HG03103 (cell line): ENCODE data around the gene MYO10.
A peak's percentile ranks its signal among the peaks of the same experiment; 100 is the strongest.

Experiments
- ATAC-seq: cut with Tn5 transposase; IDR thresholded peaks from one replicate; pipeline ENCODE4 v1.9.1; 2021; ENCODE audit warnings: low read depth; ENCODE audit not compliant: unreplicated experiment

The MYO10 gene

DNA sequence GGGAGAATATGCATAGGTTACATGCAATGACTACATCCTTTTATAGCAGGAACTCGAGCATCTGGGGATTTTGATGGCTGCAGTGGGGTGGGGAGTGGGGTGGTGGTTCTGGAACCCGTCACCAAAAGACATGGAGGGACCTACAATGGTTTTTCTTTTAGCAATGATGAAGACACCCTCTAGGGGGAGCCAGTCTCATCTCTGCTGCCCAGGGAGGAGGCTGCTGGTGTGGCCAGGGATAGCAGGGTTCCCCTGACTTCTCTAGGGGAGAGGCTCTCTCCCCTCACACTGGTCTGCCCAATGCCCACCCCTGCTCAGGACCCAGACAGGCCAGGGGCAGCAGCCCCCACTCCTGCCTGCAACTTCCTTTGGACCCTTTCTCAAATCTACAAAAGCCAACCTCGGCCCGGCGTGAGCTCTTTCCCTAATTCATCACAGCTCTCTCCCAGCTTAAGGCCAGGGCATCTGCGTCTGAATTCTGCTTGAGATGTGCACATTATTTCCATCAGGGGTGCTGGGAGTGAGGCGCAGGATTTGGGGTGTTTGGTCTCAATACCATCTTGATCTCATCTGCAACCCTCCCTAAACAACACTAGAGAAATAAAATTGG, 245.7 kb downstream of the MYO10 start:
- ATAC-seq: peak; percentile 83

DNA sequence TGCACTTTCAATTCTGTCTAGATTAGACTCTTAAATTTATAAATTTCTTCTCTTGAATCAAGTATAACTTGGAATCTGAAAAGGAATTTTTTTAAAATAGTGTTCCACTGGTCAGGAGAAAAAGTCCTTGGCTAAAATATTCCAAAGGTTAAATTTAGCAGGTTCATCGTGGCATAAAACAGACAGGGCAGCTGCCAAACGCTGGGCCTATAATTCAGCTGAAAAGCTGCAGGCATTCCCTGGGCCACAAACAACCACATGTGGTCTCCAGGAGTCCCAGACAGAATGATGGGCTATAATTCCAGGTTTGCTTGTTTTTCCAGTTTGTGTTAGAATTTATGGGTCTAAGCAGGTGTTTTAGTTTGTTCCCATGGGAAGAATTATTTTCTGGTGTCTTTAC, 248.2 kb downstream of the MYO10 start:
- no peak for ATAC-seq

DNA sequence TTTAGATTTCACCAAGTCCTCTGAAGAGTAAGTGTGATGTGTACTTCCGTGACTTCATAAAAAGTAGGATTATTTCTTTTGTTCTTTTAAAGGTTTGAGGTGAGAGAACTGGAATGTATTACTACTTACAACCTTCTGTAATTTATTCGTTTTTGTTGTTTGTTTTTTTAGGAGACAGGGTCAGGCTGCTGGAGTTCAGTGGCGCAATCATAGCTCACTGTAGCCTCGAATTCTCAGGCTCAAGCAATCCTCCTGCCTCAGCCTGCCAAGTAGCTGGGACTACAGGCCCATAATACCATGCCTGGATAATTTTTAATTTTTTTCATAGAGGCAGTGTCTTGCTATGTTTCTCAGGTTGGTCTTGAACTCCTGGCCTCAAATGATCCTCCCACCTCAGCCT, 251.0 kb downstream of the MYO10 start:
- no peak for ATAC-seq

DNA sequence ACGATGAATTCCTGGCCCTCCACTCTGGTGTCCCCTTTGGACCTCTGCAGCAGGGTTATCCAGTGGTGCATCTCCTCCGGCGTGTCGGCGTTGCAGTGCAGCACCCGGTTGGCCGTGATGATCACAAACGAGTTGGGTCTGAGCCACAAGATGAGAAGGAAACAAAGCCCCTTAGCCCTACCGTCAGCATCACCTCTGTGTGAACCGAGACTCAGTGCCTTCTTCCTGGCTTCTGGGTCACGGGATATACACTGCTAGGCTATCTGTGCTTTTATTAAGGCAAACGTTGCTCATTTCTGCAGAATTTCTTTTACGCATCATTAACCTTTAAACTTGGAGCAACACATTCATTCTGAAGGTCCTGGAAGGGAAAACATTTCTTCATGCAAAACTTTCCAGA, 254.2 kb downstream of the MYO10 start:
- no peak for ATAC-seq

DNA sequence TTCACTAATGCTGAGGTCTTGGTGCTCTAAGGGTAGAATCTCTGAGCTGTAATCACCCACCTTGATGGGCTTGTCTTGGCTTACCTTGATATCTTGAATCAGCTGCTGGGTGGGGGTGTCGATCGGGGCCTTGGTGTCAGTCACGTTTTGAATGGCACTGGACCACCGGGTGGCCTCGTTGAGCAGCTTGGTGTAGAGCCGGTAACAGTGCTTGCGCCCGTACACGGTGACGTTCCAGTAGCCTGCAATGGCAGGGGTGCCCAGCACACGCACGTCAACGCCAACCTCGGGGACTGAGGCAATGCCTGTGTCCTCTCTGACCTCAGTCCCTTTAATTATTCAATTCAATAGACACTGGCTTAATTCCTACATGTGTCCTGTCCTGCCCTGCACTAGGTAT, 256.2 kb downstream of the MYO10 start:
- no peak for ATAC-seq

DNA sequence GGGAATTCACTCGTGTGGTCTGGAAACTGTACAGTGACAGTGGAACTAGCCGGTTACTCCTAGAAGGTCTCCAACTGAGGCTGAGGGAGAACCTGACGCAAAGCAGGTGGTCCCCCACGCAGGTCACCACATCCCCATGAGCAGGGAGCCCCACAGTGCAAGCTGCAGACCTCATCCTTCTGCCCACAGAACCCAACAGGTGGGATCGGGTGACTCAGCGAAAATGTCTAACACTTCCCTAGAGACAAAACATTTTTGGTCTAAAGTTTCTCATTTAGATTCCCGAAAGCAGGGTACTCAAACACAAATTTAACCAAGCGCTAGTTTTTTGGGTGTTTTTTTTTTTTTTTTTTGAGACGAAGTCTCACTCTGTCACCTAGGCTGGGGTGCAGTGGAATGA, 256.9 kb downstream of the MYO10 start:
- ATAC-seq: no peak

DNA sequence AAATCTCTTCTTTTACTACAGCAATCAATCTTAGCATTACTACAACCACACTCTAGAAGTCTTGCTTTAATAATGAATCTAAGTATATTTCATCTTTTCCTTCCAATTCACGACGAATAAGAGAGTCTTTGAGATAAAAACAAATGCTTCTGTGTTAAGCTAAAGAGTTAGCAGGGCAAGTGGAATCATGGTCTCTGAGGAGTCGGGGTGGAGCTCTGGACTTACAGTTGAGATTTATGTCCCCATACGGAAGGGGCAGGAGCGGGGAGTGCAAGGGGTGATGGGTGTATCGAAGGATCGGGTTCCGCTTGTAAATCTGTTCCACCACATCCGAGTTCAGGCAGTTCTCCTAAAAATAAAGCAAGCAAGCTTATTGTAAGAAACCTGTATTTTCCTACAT, 260.3 kb downstream of the MYO10 start:
- no peak for ATAC-seq

DNA sequence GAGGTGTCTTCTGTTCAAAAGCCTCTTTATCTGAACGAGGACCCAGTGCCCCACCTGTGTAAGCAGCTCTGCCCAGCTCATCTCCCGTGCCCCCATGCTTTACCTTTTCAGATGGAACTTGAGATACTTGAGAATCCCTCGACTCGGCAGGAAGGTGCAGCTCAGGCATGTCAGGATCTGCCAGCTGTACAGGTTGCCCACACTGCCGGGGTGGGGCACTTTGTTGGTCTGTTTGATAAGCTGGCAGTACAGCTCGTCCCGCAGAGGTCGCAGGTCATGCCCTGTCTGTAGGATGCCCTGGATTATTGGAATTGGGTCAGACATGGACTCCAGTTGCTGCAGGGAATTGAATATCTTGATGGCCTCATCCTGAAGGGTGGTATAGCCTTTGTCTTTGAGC, 261.3 kb downstream of the MYO10 start:
- no peak for ATAC-seq

DNA sequence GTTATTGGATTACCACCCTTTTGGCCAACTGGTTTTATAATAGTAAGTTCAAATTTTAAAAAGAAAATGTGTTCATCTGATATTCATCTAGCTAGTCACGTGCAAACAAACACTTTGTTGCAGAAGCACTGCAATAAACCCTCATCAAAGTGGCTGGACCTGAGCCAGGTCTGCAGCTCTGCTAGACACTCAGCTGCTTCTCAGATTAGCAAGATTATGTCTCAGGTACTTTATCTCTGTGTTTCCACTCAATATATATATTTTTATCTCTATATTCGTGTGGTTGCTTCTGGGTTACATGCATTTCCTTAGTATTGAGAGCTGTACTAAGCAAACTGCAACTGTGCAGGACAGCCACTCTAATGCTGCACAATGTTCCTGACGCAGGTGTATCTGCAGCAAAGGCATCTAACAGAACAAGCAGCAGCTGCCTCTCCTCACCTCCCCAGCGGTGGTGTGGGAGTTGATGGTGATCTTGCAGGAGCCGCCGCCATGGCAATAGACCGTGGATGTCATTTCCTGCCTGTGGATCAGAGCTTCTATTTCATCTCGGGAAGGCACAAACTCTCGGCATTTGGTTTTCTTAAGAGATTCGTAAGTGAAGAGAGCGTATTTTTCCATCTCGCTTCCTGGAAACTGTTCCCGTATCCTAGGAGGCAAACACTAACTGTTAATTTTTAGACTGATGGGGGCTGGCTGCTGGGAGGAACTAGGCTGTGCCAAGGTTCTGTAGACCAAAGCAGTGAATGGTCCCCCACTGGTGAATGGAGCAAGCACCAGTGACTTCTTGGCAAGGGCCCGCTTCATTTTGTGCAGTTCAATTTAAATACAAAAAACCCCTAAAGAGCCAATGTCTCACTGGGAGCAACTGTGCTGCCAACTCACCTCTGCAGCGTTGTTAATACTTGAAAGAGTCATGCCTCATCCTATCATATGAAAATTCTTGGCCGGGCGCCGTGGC, 262.6 kb downstream of the MYO10 start:
- no peak for ATAC-seq

DNA sequence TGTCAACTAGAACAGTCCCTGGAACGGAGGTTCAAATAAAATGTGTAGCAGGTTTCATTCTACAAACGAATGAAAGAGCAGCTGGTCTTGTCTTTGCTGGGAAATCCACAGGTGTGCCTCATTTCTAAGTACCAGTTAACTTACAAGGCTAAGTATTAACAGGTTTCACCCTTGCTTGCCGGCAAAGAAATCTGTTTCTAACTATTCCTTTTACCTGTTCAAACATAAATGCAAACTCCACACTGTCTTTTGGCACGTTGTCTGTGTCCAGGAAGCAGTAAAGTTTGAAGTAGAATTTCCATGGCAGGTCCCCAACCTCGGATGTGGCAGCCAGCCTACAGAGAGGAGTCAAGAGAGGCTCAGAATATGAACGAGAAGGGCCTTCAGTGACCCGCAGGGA, 264.9 kb downstream of the MYO10 start:
- ATAC-seq: no peak

DNA sequence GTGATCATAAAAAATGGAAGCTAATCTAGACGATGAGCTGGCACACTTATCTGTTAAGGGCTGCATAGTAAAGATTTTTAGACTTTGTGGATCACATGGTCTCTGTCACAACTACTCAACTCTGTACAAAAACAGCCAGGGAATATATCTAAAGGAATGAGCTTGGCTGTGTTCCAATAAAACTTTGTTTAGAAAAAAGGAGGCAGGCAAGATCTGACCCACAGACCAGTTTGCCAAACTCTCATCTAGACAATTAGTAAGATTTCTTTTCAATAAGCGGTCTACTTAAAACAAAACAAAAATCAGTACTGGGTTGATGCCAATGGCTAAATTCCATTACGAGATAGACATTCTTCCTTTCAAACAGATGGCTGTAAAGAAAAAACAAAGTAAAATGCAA, 266.3 kb downstream of the MYO10 start:
- ATAC-seq: no peak

DNA sequence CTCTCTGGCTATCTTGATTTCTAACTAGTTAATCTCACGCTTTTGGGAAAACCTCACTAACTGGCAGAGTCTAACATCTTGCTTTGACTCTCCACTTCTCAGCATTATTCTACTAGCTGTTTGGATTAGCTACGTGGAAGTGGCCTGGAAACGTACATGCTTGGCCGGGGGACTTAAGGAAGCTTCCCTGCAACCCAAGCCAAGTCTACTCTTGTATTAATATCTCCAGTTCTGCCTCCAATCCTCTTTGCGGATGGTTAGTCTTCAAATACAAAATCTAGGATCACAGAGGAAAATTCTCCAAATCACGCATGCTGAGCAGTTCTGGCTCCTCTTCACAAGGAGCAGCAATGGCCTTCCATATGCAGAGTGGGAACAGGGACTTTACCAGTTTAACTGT, 267.5 kb downstream of the MYO10 start:
- ATAC-seq: no peak

DNA sequence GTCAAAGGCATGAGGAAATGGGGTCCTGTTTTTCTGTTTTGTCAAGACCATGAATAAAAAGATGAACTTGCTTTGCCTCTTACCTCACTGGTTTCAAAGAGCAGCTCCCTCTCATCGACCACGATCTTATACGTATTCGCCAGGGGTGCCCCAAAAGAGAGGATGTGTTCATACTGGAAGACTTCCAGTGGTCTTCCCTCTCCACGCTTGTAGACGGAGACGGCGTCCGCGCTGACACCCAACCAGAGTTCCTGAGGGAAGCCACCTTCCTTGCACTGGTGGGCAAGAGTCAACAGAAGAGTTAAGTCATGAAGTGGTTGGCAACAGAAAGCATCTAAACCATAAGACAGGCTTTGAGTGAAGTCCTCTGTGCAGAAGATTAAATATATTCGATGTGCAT, 267.9 kb downstream of the MYO10 start:
- ATAC-seq: no peak

DNA sequence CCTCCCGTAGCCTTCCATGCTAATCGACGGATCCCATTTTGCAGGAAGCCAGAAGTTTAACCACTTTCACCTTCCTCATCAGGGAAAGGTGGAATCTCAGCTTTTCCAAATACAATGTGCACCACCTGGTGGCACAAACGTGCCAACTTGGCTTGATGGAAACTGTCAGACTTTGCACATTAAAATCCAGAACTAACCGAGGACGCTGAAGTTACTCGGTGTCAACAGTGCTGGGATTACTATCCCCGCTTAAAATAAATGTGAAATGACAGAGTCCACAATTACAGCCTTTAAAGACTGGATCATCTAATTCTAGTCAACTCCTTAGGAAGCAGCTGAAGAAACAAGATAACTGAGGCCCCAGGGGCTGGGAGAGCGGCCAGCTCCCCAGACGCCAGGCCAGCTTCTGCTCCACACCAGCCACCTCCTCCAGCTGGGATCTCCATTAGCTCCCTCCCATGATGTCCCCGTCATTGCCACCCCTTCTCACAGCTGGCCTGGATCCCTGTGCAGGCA, 269.1 kb downstream of the MYO10 start:
- no peak for ATAC-seq

DNA sequence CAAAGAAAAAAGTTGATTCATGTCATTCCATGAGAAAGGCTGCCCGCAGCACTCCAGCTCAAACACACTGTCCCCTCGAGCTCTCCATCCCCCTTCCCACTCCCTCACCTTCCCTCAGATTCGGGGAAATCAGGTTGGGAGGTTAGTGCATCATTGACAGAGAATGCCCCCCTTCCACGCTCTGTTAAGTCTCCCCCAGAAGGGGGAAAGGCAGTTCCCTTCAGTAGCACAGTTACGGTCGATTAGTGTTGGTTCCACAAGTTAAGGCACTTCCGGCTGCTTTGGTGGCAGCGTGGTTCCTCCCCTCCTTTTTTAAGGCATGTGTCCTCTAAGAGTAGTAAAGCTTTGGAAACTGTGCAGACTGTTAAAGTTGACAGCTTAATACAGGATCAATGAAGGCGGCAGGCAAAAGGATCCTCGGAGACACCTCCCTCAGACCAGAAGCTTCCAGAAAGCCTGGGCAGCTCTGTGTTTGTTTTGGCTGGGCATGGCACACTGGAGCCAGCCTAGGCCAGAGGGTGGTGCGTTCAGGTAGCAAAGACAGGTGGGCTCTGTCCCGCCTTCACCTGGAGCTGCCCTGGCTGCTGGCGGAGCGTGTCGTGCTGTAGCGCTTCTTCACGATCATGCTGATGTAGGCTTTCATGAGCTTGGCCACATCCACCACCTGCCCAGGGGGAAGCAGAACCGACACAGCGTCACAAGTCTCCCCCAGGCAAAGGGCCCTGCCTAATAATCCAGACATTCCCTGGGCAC, 269.8 kb downstream of the MYO10 start:
- no peak for ATAC-seq

DNA sequence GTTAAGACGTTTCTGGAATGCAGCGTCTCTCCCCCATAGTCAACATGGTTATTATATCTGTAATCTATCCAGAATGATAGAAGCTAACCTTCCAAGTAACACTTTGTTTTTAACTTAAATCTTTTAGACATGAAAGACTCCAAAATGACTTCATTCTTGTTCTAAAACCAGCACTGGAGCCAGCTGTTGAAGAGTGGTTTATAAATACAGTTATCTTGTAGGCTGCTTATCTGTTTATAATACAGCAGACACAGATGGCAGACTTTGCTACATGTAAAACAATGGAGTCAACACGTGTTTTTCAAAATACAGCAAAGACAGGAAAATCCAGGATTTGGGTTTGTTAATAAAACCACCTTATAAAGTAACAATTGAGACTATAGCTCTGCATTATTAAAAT, 270.5 kb downstream of the MYO10 start:
- no peak for ATAC-seq

DNA sequence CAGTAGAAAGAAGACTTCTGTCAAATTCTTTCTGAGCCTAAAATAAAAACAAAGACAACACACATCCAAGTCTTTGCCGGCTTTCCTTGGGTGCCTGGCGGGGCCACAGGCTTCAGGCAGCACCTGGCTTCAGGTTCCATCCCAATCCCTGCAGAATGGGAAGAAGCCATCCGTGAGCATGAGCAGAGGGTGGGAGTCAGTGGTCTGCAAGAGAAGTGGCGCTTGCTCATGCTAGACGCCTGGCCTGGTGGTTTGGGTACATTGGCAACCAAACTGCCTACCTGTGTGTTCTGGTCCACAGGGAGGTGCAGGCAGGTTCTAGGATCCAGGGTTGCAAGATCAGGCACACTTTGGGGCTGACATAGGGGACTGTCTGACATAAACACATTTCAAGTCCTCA, 271.7 kb downstream of the MYO10 start:
- no peak for ATAC-seq

DNA sequence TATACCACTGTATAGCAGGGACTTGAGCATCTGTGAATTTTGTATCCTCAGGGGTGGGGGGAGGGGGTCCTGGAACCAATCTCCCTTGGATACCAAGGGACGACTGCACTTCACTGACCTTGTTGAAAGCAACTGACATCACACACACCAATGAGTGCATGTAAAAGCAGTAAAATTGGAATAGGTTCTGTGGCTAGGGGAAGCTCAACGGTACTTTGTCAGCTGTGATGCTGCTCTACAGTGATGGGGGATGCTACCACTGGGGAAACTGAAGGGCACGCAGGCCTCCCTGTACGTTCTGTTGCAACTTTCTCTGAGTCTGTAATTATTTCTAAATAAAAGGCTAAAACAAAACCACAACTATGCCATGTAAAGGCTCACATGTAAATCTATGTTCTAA, 272.2 kb downstream of the MYO10 start:
- ATAC-seq: no peak

DNA sequence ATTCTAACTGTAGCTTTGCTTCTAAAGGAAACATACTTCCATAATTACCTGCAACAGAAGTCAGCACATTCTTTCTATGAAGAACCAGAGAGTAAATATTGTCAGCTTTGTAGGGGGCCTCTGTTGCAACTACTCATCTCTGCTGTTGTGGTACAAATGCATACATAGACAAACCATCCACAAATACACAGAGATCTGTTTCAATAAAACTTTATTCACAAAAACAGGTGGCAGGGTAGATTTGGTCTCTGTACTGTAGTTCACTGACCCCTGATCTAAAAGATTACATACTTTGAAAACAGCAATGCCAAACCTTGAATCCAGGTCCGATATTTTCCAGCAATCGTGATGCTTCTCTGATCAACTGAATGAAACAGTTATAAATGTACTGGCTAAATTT, 274.4 kb downstream of the MYO10 start:
- ATAC-seq: no peak

DNA sequence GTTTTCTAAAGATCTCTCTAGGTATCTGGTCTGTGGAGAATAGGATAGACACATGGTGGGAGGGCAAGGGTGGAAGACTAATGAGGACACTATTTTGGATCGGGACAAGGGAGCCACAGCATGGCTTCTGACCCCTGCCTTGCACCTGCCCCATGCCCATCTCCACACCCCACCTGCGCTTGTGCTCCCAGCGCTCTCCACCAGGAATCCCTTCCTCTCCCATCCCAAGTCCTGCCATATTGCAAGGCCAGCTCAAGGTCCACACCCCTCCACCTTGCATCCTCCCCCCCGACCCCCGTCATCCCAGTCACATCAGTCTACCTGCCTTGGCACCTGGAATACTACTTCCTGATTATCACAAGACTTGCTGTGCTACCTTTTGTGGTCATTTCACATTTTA, 275.1 kb downstream of the MYO10 start:
- ATAC-seq: no peak

DNA sequence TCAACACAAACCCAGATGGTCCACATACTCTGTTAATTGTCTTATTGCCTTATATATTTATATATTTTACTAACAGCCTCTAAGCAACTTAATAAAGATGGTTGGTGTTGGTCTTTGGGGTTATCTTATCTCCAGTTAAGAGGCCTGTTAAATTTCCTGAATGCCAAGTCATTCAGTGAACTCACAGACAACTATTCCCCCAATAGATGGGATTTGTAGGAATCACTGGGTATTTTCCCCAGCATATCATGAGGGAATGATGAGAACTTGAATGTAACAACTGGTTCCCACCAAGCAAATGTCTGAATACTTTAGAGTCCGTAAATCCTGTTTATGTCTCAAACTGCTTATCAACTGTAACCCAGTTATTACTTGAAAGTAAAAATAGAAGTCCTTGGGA, 276.6 kb downstream of the MYO10 start:
- ATAC-seq: no peak
